H4 (cell line): ENCODE results near the gene OR4F3. TPM values are rescaled to one million over a fixed set of nuclear protein-coding genes. Genes with fewer than 3 reads are reported as not detected.
"Not testable (repeated sequence)": the region's sequence is repeated elsewhere in the genome, so short reads cannot be mapped to it uniquely, and the experiment has no call there.

ENCODE experiments used
- DNase-seq: peaks from one replicate; pipeline ENCODE4 v3.0.0-alpha.2; 2015; ENCODE audit warnings: low spot score
- total RNA-seq: library from RNA; depleted of rRNA; stranded (reverse); fragments of >200 nt; shearing (Covaris generic); gene quantifications from 2 replicates; pipeline ENCODE4 v1.2.3, GENCODE V29; 2014; rRNA removed

OR4F3 gene
- not detected in 2 replicates for total RNA-seq

GRCh38 chr5:181366968-181367367, at the start of gene OR4F3:
TSS of gene OR4F3 (plus strand) at chr5:181367268.
- DNase-seq, result not testable (repeated sequence)

Other genes with a start within 250 kb of the OR4F3 start
- gene OR2V1, start 236.1 kb upstream of the OR4F3 start, total RNA-seq, result not detected in 2 replicates
- not detected in 2 replicates for gene OR2V2, start 219.7 kb upstream of the OR4F3 start, total RNA-seq
- gene TRIM7, start 162.1 kb upstream of the OR4F3 start, total RNA-seq, result 0.10 and 0.27 TPM in 2 replicates
- gene TRIM41, start 144.0 kb upstream of the OR4F3 start, total RNA-seq, result 10.5 and 12.0 TPM in 2 replicates
- 4,964 and 5,175 TPM in 2 replicates for gene RACK1, start 123.4 kb upstream of the OR4F3 start, total RNA-seq
- gene TRIM52, start 106.1 kb upstream of the OR4F3 start, total RNA-seq, result 7.6 and 11.5 TPM in 2 replicates